ENCODE results near the gene SYT8. TPM values are rescaled to one million over a fixed set of nuclear protein-coding genes. Genes with fewer than 3 reads are reported as not detected.

The SYT8 gene
- total and polyA plus RNA-seq, 2 experiments from 2014 or later, result not detected

DNA sequence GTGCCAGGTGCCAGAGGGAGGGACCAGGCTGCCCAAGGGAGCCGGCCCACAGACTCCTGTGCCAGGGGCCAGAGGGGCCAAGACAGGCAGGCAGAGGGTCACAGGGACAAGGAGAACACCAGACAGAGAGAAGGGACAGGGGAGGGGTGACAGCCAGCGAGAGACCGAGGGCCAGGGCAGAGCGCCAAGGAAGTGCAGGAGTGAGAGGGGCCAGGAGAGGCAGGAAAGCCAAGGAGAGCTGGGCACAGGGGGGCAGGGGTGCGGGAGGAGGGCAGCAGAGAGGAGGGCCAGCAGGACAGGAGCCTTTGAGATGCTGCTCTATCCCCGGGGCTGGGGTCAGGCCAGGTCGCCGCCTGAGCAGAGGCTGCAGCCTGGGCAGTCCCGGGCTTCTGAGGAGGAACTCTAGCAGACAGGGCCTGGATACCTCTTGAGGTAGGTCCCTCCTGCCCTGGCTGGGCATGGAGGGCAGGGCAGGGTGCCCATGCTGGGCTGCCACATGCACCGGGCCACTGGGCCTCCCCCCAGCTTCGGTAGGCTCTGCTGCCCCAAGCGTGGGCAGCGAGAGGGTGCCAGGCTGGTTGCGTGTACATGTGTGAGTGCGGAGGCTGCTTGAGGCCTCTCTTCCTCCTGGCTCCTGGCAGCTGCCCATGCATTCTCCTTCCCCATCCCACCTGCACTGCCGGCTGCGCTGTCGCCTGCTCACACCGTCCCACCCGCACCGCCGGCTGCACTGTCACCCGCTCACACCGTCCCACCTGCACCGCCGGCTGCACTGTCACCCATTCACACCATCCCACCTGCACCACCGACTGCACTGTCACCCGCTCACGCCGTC is 30.3 kb downstream of the SYT8 start:
- Histone ChIP-seq H3K4me1 (ENCODE audit: insufficient read depth) (no peaks in the 10 kb centered on the region), H2AFZ (no peak overlapping the region), H3K9me2 (ENCODE audit: insufficient read depth) (no peaks in the 10 kb centered on the region), H3K79me2 (replicated peaks; ENCODE audit: insufficient read depth) (no peaks in the 10 kb centered on the region), H3K36me3 (ENCODE audit: insufficient read depth) (no peaks in the 10 kb centered on the region), H3K4me3 (no peak overlapping the region), H3K27ac (ENCODE audit: low read depth) (no peak overlapping the region), H3F3A (replicated peaks; ENCODE audit: low read depth) (no peaks in the 10 kb centered on the region), H4K20me1 (replicated peaks; ENCODE audit: insufficient read depth) (no peaks in the 10 kb centered on the region), H3K27me3 (ENCODE audit: insufficient read depth) (no peaks in the 10 kb centered on the region), H3K4me2 (no peak overlapping the region)
- Mint-ChIP-seq H3K27ac (no peak overlapping the region), H3K36me3 (ENCODE audit: low read depth) (no peaks in the 10 kb centered on the region), H3K27me3 (ENCODE audit: insufficient read depth, low read depth, poor library complexity) (peaks cover 6% of the 10 kb centered on the region), H3K4me3 (no peak overlapping the region), H3K9me3 (no peaks in the 10 kb centered on the region), H3K4me1 (no peaks in the 10 kb centered on the region)
- TF ChIP-seq, protein P1, sequence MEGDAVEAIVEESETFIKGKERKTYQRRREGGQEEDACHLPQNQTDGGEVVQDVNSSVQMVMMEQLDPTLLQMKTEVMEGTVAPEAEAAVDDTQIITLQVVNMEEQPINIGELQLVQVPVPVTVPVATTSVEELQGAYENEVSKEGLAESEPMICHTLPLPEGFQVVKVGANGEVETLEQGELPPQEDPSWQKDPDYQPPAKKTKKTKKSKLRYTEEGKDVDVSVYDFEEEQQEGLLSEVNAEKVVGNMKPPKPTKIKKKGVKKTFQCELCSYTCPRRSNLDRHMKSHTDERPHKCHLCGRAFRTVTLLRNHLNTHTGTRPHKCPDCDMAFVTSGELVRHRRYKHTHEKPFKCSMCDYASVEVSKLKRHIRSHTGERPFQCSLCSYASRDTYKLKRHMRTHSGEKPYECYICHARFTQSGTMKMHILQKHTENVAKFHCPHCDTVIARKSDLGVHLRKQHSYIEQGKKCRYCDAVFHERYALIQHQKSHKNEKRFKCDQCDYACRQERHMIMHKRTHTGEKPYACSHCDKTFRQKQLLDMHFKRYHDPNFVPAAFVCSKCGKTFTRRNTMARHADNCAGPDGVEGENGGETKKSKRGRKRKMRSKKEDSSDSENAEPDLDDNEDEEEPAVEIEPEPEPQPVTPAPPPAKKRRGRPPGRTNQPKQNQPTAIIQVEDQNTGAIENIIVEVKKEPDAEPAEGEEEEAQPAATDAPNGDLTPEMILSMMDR (conservative IDR thresholded peaks at IDR 0.05; ENCODE audit: low read depth in 2 of 2), result no peak
- TF ChIP-seq ZNF114 (CRISPR knock-in tag; IDR thresholded peaks at IDR 0.05), result no peak
- ATAC-seq (no peak; the same call in 2 of the 3 replicates), DNase-seq (ENCODE audit: low spot score) (no peak)

DNA sequence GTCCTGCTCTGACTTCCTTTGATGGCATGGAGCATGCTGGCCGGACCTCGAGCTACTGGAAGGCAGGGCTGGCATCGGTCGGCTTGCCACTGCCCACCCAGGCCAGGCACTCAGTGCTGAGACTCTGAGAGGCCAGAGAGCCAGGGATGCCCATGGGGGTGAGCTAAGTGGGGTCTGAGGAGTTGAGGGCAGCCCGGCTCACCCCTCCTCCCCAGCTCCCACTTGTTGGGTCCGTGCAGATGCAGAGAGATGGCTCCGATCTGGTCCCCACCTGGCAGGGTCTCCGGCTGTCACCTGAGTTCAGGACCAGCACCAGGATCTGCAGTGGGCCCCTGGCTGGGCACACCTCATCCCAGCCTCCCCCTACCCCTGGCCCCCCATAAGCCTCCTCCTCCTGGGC is 31.4 kb downstream of the SYT8 start:
- Histone ChIP-seq H3K27me3 (ENCODE audit: insufficient read depth) (no peaks in the 10 kb centered on the region), H3F3A (replicated peaks; ENCODE audit: low read depth) (no peaks in the 10 kb centered on the region), H3K36me3 (ENCODE audit: insufficient read depth) (no peaks in the 10 kb centered on the region), H3K79me2 (replicated peaks; ENCODE audit: insufficient read depth) (no peaks in the 10 kb centered on the region), H3K27ac (ENCODE audit: low read depth) (no peak overlapping the region), H3K9me2 (ENCODE audit: insufficient read depth) (no peaks in the 10 kb centered on the region), H3K4me2 (no peak overlapping the region), H4K20me1 (replicated peaks; ENCODE audit: insufficient read depth) (no peaks in the 10 kb centered on the region), H3K4me3 (no peak overlapping the region), H3K4me1 (ENCODE audit: insufficient read depth) (no peaks in the 10 kb centered on the region), H2AFZ (no peak overlapping the region)
- no peak overlapping the region for H3K4me3 Mint-ChIP-seq
- no peak for TF ChIP-seq EZH2 (IDR thresholded peaks at IDR 0.05; ENCODE audit: low read depth, unreplicated experiment)
- TF ChIP-seq JUNB (IDR thresholded peaks at IDR 0.05; ENCODE audit: unreplicated experiment), result no peak
- peaks cover 2% of the 10 kb centered on the region; the same call in 1 of the 3 replicates for H3K4me1 Mint-ChIP-seq
- DNase-seq (ENCODE audit: low spot score) (no peak), ATAC-seq (no peak)
- H3K27ac Mint-ChIP-seq, result no peak overlapping the region
- H3K9me3 Mint-ChIP-seq, result no peaks in the 10 kb centered on the region
- peaks cover 6% of the 10 kb centered on the region for H3K27me3 Mint-ChIP-seq (ENCODE audit: insufficient read depth, low read depth, poor library complexity)
- no peaks in the 10 kb centered on the region for H3K36me3 Mint-ChIP-seq (ENCODE audit: low read depth)

- H3K4me3 ChIP-seq, result no peak overlapping the region
- no peaks in the 10 kb centered on the region for H3K9me2 ChIP-seq (ENCODE audit: insufficient read depth)
- no peaks in the 10 kb centered on the region for H3F3A ChIP-seq (replicated peaks; ENCODE audit: low read depth)
- no peaks in the 10 kb centered on the region for H3K27me3 ChIP-seq (ENCODE audit: insufficient read depth)
- H3K36me3 Mint-ChIP-seq (ENCODE audit: low read depth), result no peaks in the 10 kb centered on the region
- ATAC-seq (no peak), DNase-seq (ENCODE audit: low spot score) (no peak)
- H3K79me2 ChIP-seq (replicated peaks; ENCODE audit: insufficient read depth), result no peaks in the 10 kb centered on the region
- no peaks in the 10 kb centered on the region for H3K9me3 Mint-ChIP-seq
- peaks cover 6% of the 10 kb centered on the region for H3K27me3 Mint-ChIP-seq (ENCODE audit: insufficient read depth, low read depth, poor library complexity)
- no peaks in the 10 kb centered on the region for H4K20me1 ChIP-seq (replicated peaks; ENCODE audit: insufficient read depth)
- H3K36me3 ChIP-seq (ENCODE audit: insufficient read depth), result no peaks in the 10 kb centered on the region
- H3K4me1 ChIP-seq (ENCODE audit: insufficient read depth), result no peaks in the 10 kb centered on the region
- no peak overlapping the region for H3K4me3 Mint-ChIP-seq
- TF ChIP-seq JUNB (IDR thresholded peaks at IDR 0.05; ENCODE audit: unreplicated experiment) (no peak), STAT1 (IDR thresholded peaks at IDR 0.05; ENCODE audit: unreplicated experiment) (no peak), EZH2phosphoT487 (IDR thresholded peaks at IDR 0.05; ENCODE audit: unreplicated experiment) (no peak)
- H3K4me1 Mint-ChIP-seq, result peaks cover 2% of the 10 kb centered on the region; the same call in 1 of the 3 replicates
- H3K27ac Mint-ChIP-seq, result no peak overlapping the region
- H3K4me2 ChIP-seq, result no peak overlapping the region
- no peak overlapping the region for H3K27ac ChIP-seq (ENCODE audit: low read depth)
- no peak overlapping the region for H2AFZ ChIP-seq
These were observed 32.0 kb downstream of the SYT8 start for GRCh38 chr11:1866776-1867175.

Data from GM23338 (cell line).